MM.1S (cell line): Measurements from ENCODE around the gene NME7.

Experiments
- DNase-seq: peaks from one replicate; pipeline ENCODE4 v3.0.0-alpha.2; 2015
- H2AFZ ChIP-seq: fragments of 300-600 bp; sonication (generic); 2 replicates; pipeline ENCODE4 v1.6.0; 2016; ENCODE audit warnings: antibody characterized with exemption, low read length
- H3F3A ChIP-seq: fragments of 300-600 bp; sonication (generic); 2 replicates; pipeline ENCODE4 v1.6.1; 2016; ENCODE audit warnings: mild to moderate bottlenecking, antibody characterized with exemption, low read length, moderate library complexity, mixed read lengths; ENCODE audit not compliant: insufficient read depth
- H3K27ac ChIP-seq: fragments of 300-600 bp; sonication (generic); 2 replicates; pipeline ENCODE4 v1.5.1; 2016; ENCODE audit warnings: mild to moderate bottlenecking, low read length
- H3K27me3 ChIP-seq: fragments of 300-600 bp; sonication (generic); replicated peaks from 2 replicates; pipeline ENCODE4 v1.6.0; 2016; ENCODE audit warnings: low read length; ENCODE audit not compliant: insufficient read depth
- H3K36me3 ChIP-seq: fragments of 300-600 bp; sonication (generic); replicated peaks from 2 replicates; pipeline ENCODE4 v1.6.1; 2016; ENCODE audit warnings: mild to moderate bottlenecking, low read length, mixed read lengths; ENCODE audit not compliant: insufficient read depth
- H3K4me1 ChIP-seq: fragments of 300-600 bp; sonication (generic); 2 replicates; pipeline ENCODE4 v1.6.1; 2016; ENCODE audit warnings: low read length, mixed read lengths
- H3K4me2 ChIP-seq: fragments of 300-600 bp; sonication (generic); 2 replicates; pipeline ENCODE4 v1.6.0; 2016; ENCODE audit warnings: low read depth, low read length
- H3K4me3 ChIP-seq: fragments of 300-600 bp; sonication (generic); 2 replicates; pipeline ENCODE4 v1.5.1; 2016; ENCODE audit warnings: low read length, mixed read lengths
- H3K79me2 ChIP-seq: fragments of 300-600 bp; sonication (generic); 2 replicates; pipeline ENCODE4 v1.6.1; 2016; ENCODE audit warnings: mixed run types, low read length, mixed read lengths
- H3K9ac ChIP-seq: fragments of 300-600 bp; sonication (generic); 2 replicates; pipeline ENCODE4 v1.6.1; 2016; ENCODE audit warnings: low read length, mixed read lengths
- H3K9me2 ChIP-seq: fragments of 300-600 bp; sonication (generic); replicated peaks from 2 replicates; pipeline ENCODE4 v1.6.1; 2016; ENCODE audit warnings: mild to moderate bottlenecking, low read length, mixed read lengths; ENCODE audit not compliant: insufficient read depth
- H3K9me3 ChIP-seq: fragments of 300-600 bp; sonication (generic); replicated peaks from 2 replicates; pipeline ENCODE4 v1.6.1; 2016; ENCODE audit warnings: mild to moderate bottlenecking, low read length, mixed read lengths; ENCODE audit not compliant: insufficient read depth
- H4K20me1 ChIP-seq: fragments of 300-600 bp; sonication (generic); 2 replicates; pipeline ENCODE4 v1.6.1; 2016; ENCODE audit warnings: mild to moderate bottlenecking, low read length, moderate library complexity, mixed read lengths; ENCODE audit not compliant: insufficient read depth
- EZH2 ChIP-seq: fragments of 300-600 bp; sonication (generic); optimal IDR thresholded peaks from 2 replicates; pipeline ENCODE3; 2017; ENCODE audit warnings: low read depth, mild to moderate bottlenecking, antibody characterized with exemption, low read length, mixed read lengths
- EZH2phosphoT487 ChIP-seq: fragments of 300-600 bp; sonication (generic); IDR thresholded peaks from 2 replicates; pipeline ENCODE4 v1.6.1; 2018; ENCODE audit warnings: antibody characterized with exemption, low read length
- TF ChIP-seq, protein P1 (sequence below): fragments of 300-600 bp; sonication (generic); IDR thresholded peaks from 2 replicates; pipeline ENCODE4 v1.5.1; 2016; ENCODE audit warnings: antibody characterized with exemption, low read length, mixed read lengths

The NME7 gene

DNA sequence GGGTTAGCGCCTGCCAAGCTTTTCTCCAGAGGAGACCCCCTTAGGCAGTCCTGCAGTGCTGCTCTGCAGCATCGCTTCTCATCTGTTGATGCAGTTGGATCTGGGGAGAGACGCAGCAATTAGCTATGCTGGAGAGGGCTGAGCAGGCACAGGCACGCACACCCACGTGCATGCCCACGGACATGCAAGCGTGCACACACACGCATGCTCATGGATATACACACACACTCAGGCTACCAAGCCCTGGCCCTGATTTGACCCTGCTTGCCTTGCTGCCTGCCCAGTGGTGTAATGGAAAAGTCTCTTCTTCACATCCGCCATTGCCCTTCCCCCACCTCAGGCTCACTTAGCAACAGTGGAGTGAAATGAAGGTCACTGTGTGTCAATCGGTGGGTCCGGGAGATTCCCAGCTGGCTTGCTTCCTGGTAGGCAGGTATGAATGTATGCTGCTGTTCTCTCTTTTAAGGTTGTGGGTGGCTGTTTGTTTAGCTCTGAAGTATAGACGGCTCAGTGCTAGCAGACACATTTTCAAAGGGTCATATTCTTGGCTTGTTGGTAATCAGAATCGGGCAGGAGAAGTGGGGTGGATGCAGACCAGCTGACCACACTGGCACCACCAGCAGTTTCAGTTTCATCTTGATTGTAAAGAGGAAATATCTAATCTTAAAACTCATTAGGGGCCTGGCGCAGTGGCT is 251.6 kb downstream of the NME7 start:
- no peaks in the 10 kb centered on the region for H3K9me3 ChIP-seq
- H3K4me2 ChIP-seq = peak overlapping the region; percentile 78
- no peaks in the 10 kb centered on the region for H3K79me2 ChIP-seq
- H3K27ac ChIP-seq = peak overlapping the region; percentile 71
- H3F3A ChIP-seq = peaks cover 9% of the 10 kb centered on the region
- H2AFZ ChIP-seq = peak overlapping the region; percentile 58
- no peaks in the 10 kb centered on the region for H3K36me3 ChIP-seq
- no peaks in the 10 kb centered on the region for H4K20me1 ChIP-seq
- TF ChIP-seq, protein P1, sequence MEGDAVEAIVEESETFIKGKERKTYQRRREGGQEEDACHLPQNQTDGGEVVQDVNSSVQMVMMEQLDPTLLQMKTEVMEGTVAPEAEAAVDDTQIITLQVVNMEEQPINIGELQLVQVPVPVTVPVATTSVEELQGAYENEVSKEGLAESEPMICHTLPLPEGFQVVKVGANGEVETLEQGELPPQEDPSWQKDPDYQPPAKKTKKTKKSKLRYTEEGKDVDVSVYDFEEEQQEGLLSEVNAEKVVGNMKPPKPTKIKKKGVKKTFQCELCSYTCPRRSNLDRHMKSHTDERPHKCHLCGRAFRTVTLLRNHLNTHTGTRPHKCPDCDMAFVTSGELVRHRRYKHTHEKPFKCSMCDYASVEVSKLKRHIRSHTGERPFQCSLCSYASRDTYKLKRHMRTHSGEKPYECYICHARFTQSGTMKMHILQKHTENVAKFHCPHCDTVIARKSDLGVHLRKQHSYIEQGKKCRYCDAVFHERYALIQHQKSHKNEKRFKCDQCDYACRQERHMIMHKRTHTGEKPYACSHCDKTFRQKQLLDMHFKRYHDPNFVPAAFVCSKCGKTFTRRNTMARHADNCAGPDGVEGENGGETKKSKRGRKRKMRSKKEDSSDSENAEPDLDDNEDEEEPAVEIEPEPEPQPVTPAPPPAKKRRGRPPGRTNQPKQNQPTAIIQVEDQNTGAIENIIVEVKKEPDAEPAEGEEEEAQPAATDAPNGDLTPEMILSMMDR = no peak
- TF ChIP-seq EZH2 (no peak), EZH2phosphoT487 (no peak)
- peak; percentile 87 for DNase-seq
- H3K9ac ChIP-seq = peak overlapping the region; percentile 9; the same call in 1 of the 2 replicates
- peak overlapping the region; percentile 49 for H3K4me3 ChIP-seq
- no peaks in the 10 kb centered on the region for H3K9me2 ChIP-seq
- H3K4me1 ChIP-seq = peaks cover 12% of the 10 kb centered on the region
- H3K27me3 ChIP-seq = no peaks in the 10 kb centered on the region

DNA sequence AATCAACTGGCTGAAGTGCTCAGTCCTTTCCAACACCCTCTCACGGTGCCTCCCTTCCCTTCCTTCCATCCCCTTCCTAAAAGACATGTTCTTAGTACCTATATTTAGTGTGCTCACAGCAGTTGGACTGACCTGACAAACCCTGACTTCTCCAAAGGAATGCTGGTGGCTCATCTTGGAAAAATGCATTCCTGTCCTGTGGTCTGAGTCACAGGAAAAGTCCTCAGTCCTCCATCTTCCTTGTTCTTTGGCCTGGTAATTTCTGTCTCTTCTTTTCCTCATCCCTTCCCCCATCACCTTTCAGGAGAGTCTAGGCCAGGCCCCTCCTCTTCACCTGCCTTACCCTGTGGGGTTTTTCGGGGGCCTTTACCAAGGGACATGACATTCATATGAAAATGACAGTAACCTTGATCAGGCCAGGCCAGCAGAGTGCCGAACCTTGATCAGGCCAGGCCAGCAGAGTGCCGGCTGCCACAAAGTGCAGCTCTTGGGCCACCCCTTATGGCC is 253.9 kb downstream of the NME7 start:
- H4K20me1 ChIP-seq = no peaks in the 10 kb centered on the region
- H3K9me3 ChIP-seq = no peaks in the 10 kb centered on the region
- no peak for DNase-seq
- no peaks in the 10 kb centered on the region for H3K79me2 ChIP-seq
- no peaks in the 10 kb centered on the region for H3K9me2 ChIP-seq
- H3K27me3 ChIP-seq = no peaks in the 10 kb centered on the region
- H3K9ac ChIP-seq = no peak overlapping the region
- no peaks in the 10 kb centered on the region for H3K36me3 ChIP-seq
- H3F3A ChIP-seq = peaks cover 9% of the 10 kb centered on the region
- TF ChIP-seq EZH2phosphoT487 (no peak), EZH2 (no peak)
- TF ChIP-seq, protein P1 = no peak
- no peak overlapping the region for H3K27ac ChIP-seq
- H2AFZ ChIP-seq = no peak overlapping the region
- no peak overlapping the region for H3K4me3 ChIP-seq
- H3K4me2 ChIP-seq = no peak overlapping the region
- peaks cover 12% of the 10 kb centered on the region for H3K4me1 ChIP-seq

DNA sequence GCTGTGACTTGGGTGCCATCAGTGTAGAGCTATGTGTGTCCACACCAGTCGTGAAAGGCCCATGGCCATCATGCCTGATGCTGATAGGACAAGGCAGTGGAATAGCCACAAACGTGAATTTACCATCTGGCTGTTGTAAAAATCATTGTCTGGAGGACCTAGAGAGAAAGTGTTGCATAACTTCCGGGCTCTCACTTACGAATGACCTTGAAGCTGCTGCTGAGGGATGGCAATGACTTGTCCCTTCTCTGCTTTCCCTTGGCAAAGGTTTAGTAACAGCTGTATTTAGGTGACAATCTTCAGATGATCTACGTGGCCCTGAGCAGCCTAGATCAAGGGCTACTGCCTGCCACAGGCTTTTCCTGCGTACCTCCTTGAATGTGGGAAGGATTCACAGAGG is 255.4 kb downstream of the NME7 start:
- peaks cover 14% of the 10 kb centered on the region for H3K4me1 ChIP-seq
- H3K79me2 ChIP-seq = no peaks in the 10 kb centered on the region
- no peaks in the 10 kb centered on the region for H4K20me1 ChIP-seq
- no peaks in the 10 kb centered on the region for H3K9me2 ChIP-seq
- no peaks in the 10 kb centered on the region for H3K9me3 ChIP-seq
- H3K36me3 ChIP-seq = no peaks in the 10 kb centered on the region
- H3K4me2 ChIP-seq = no peak overlapping the region
- no peak overlapping the region for H3K4me3 ChIP-seq
- H3K9ac ChIP-seq = no peak overlapping the region
- no peaks in the 10 kb centered on the region for H3K27me3 ChIP-seq
- no peak overlapping the region for H3K27ac ChIP-seq
- H3F3A ChIP-seq = peaks cover 9% of the 10 kb centered on the region
- no peak for DNase-seq
- TF ChIP-seq, protein P1 = no peak
- TF ChIP-seq EZH2 = no peak
- no peak for TF ChIP-seq EZH2phosphoT487
- no peak overlapping the region for H2AFZ ChIP-seq
